NCI-H1105 (cell line): Measurements from ENCODE around the gene VPS35L.
"Not testable (repeated sequence)": the region's sequence is repeated elsewhere in the genome, so short reads cannot be mapped to it uniquely, and the experiment has no call there.

Experiments
- DNase-seq: peaks from one replicate; lab custom pipeline; 2025; lab: John Stamatoyannopoulos, UW

The VPS35L gene

GRCh38 chr16:19710991-19711545 lies 155.6 kb downstream of the VPS35L start:
- no peak for DNase-seq

- no peak for DNase-seq
Observed at GRCh38 chr16:19711643-19712042, 156.1 kb downstream of the VPS35L start.

- DNase-seq = no peak
Observed at GRCh38 chr16:19712418-19713058, 157.0 kb downstream of the VPS35L start.

- no peak for DNase-seq
Observed at GRCh38 chr16:19713697-19714096, 158.2 kb downstream of the VPS35L start.

- DNase-seq = no peak
Observed at GRCh38 chr16:19715566-19715965, 160.1 kb downstream of the VPS35L start.

- no peak for DNase-seq
Observed at GRCh38 chr16:19716183-19716582, 160.7 kb downstream of the VPS35L start.

GRCh38 chr16:19716728-19717127 lies 161.2 kb downstream of the VPS35L start:
- DNase-seq = not testable (repeated sequence)

- no peak for DNase-seq
Observed at GRCh38 chr16:19717314-19717713, 161.8 kb downstream of the VPS35L start.

- peak; percentile 70 for DNase-seq
Observed at GRCh38 chr16:19717741-19718623, 162.5 kb downstream of the VPS35L start, which contains the start of the genes IQCK and KNOP1. IQCK (plus strand) TSS chr16:19718271; CDS start chr16:19718307, 36 bp downstream. KNOP1 (minus strand) TSS chr16:19718227; CDS start chr16:19715035, 3,192 bp downstream.

- no peak for DNase-seq
Observed at GRCh38 chr16:19718624-19718965, 163.1 kb downstream of the VPS35L start.

GRCh38 chr16:19722269-19722952 lies 166.9 kb downstream of the VPS35L start:
- DNase-seq = no peak

- DNase-seq = no peak
Observed at GRCh38 chr16:19722981-19723380, 167.5 kb downstream of the VPS35L start.

GRCh38 chr16:19728636-19728965 lies 173.1 kb downstream of the VPS35L start:
- DNase-seq = no peak

GRCh38 chr16:19733551-19733950 lies 178.0 kb downstream of the VPS35L start:
- no peak for DNase-seq

GRCh38 chr16:19735074-19735867 lies 179.8 kb downstream of the VPS35L start:
- DNase-seq = no peak

- DNase-seq = no peak
Observed at GRCh38 chr16:19737306-19738038, 182.0 kb downstream of the VPS35L start.

GRCh38 chr16:19741354-19741753 lies 185.9 kb downstream of the VPS35L start:
- DNase-seq = no peak

GRCh38 chr16:19743816-19744159 lies 188.3 kb downstream of the VPS35L start:
- DNase-seq = no peak

GRCh38 chr16:19744670-19745069 lies 189.2 kb downstream of the VPS35L start:
- DNase-seq = no peak

- DNase-seq = no peak
Observed at GRCh38 chr16:19745286-19746010, 189.9 kb downstream of the VPS35L start.
